ENCODE data around the gene SCCPDH.

Gene SCCPDH

GRCh38 chr1:246790833-246791232 is 66.6 kb downstream of the SCCPDH start:
- H3K36me3 ChIP-seq (ENCODE audit: low read depth): no peaks in the 10 kb centered on the region
- no peak overlapping the region for H3K27ac ChIP-seq (ENCODE audit: poor library complexity, severe bottlenecking)
- H3K4me3 ChIP-seq (ENCODE audit: severe bottlenecking): no peak overlapping the region
- TF ChIP-seq, protein P1, sequence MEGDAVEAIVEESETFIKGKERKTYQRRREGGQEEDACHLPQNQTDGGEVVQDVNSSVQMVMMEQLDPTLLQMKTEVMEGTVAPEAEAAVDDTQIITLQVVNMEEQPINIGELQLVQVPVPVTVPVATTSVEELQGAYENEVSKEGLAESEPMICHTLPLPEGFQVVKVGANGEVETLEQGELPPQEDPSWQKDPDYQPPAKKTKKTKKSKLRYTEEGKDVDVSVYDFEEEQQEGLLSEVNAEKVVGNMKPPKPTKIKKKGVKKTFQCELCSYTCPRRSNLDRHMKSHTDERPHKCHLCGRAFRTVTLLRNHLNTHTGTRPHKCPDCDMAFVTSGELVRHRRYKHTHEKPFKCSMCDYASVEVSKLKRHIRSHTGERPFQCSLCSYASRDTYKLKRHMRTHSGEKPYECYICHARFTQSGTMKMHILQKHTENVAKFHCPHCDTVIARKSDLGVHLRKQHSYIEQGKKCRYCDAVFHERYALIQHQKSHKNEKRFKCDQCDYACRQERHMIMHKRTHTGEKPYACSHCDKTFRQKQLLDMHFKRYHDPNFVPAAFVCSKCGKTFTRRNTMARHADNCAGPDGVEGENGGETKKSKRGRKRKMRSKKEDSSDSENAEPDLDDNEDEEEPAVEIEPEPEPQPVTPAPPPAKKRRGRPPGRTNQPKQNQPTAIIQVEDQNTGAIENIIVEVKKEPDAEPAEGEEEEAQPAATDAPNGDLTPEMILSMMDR (IDR thresholded peaks at IDR 0.05; ENCODE audit: poor library complexity, severe bottlenecking): no peak
- no peaks in the 10 kb centered on the region for H3K27me3 ChIP-seq (ENCODE audit: insufficient read depth, poor library complexity, severe bottlenecking)
- ATAC-seq (ENCODE audit: low read depth): no peak
- peaks cover 7% of the 10 kb centered on the region for H3K4me1 ChIP-seq (ENCODE audit: insufficient read depth, poor library complexity, severe bottlenecking)
- H3K9me3 ChIP-seq (ENCODE audit: severe bottlenecking): no peaks in the 10 kb centered on the region
- DNase-seq (ENCODE audit: low spot score): no peak

- Histone ChIP-seq H3K4me3 (ENCODE audit: severe bottlenecking) (no peak overlapping the region), H3K27ac (ENCODE audit: poor library complexity, severe bottlenecking) (no peak overlapping the region), H3K27me3 (ENCODE audit: insufficient read depth, poor library complexity, severe bottlenecking) (no peaks in the 10 kb centered on the region), H3K9me3 (ENCODE audit: severe bottlenecking) (no peaks in the 10 kb centered on the region), H3K36me3 (ENCODE audit: low read depth) (no peaks in the 10 kb centered on the region), H3K4me1 (ENCODE audit: insufficient read depth, poor library complexity, severe bottlenecking) (peaks cover 7% of the 10 kb centered on the region)
- no peak for ATAC-seq (ENCODE audit: low read depth)
- no peak for DNase-seq (ENCODE audit: low spot score)
- TF ChIP-seq, protein P1 (IDR thresholded peaks at IDR 0.05; ENCODE audit: poor library complexity, severe bottlenecking): no peak
Observed at GRCh38 chr1:246791303-246791918, 67.2 kb downstream of the SCCPDH start.

GRCh38 chr1:246792603-246793002 is 68.4 kb downstream of the SCCPDH start:
- H3K27ac ChIP-seq (ENCODE audit: poor library complexity, severe bottlenecking): no peak overlapping the region
- no peaks in the 10 kb centered on the region for H3K9me3 ChIP-seq (ENCODE audit: severe bottlenecking)
- H3K4me1 ChIP-seq (ENCODE audit: insufficient read depth, poor library complexity, severe bottlenecking): peaks cover 7% of the 10 kb centered on the region
- H3K36me3 ChIP-seq (ENCODE audit: low read depth): no peaks in the 10 kb centered on the region
- H3K4me3 ChIP-seq (ENCODE audit: severe bottlenecking): no peak overlapping the region
- DNase-seq (ENCODE audit: low spot score) (no peak), ATAC-seq (ENCODE audit: low read depth) (no peak)
- no peaks in the 10 kb centered on the region for H3K27me3 ChIP-seq (ENCODE audit: insufficient read depth, poor library complexity, severe bottlenecking)
- TF ChIP-seq, protein P1 (IDR thresholded peaks at IDR 0.05; ENCODE audit: poor library complexity, severe bottlenecking): no peak

- H3K27me3 ChIP-seq (ENCODE audit: insufficient read depth, poor library complexity, severe bottlenecking): no peaks in the 10 kb centered on the region
- TF ChIP-seq, protein P1 (IDR thresholded peaks at IDR 0.05; ENCODE audit: poor library complexity, severe bottlenecking): no peak
- H3K4me1 ChIP-seq (ENCODE audit: insufficient read depth, poor library complexity, severe bottlenecking): peaks cover 7% of the 10 kb centered on the region
- H3K4me3 ChIP-seq (ENCODE audit: severe bottlenecking): no peak overlapping the region
- no peak for ATAC-seq (ENCODE audit: low read depth)
- H3K36me3 ChIP-seq (ENCODE audit: low read depth): no peaks in the 10 kb centered on the region
- DNase-seq (ENCODE audit: low spot score): no peak
- no peak overlapping the region for H3K27ac ChIP-seq (ENCODE audit: poor library complexity, severe bottlenecking)
- no peaks in the 10 kb centered on the region for H3K9me3 ChIP-seq (ENCODE audit: severe bottlenecking)
Observed at GRCh38 chr1:246793356-246793896, 69.2 kb downstream of the SCCPDH start.

Measured in RWPE2 (cell line).